ENCODE data around the gene UMODL1. TPM values are rescaled to one million over a fixed set of nuclear protein-coding genes. Genes with fewer than 3 reads are reported as not detected.

Gene UMODL1
- total RNA-seq, 1 experiment from 2014 or later: not detected

GRCh38 chr21:42059141-42059540, 12.0 kb upstream of the UMODL1 start:
- H2AFZ ChIP-seq (ENCODE audit: low read length): no peak overlapping the region
- H4K8ac ChIP-seq (replicated peaks; ENCODE audit: insufficient read length, low read depth, low read length): no peak overlapping the region
- H3K27me3 ChIP-seq (ENCODE audit: insufficient read depth, low read length): no peaks in the 10 kb centered on the region
- Mint-ChIP-seq H3K9me3 (no peaks in the 10 kb centered on the region; a peak in 1 of 5 replicates), H3K4me3 (no peak overlapping the region), H3K27ac (no peak overlapping the region), H3K36me3 (ENCODE audit: insufficient read depth in 1 of 3, low read depth in 3 of 3) (peaks cover 0 to 4% (median 0%) of the 10 kb centered on the region in 3 experiments; a peak in 3 of 7 replicates), H3K27me3 (ENCODE audit: low read depth) (peaks cover 21% of the 10 kb centered on the region), H3K4me1 (peaks cover 41 to 54% of the 10 kb centered on the region in 2 experiments)
- no peak overlapping the region for H3K4ac ChIP-seq (ENCODE audit: low read depth, low read length)
- H3K79me2 ChIP-seq (ENCODE audit: insufficient read depth, low read length): no peaks in the 10 kb centered on the region
- no peak overlapping the region for H2BK15ac ChIP-seq (ENCODE audit: low read depth, low read length)
- H3K14ac ChIP-seq (ENCODE audit: insufficient read depth, low read length): no peak overlapping the region
- no peak overlapping the region for H3K4me2 ChIP-seq (ENCODE audit: insufficient read depth, insufficient read length, low read length)
- WGBS (ENCODE audit: extremely low coverage, insufficient read length, low lambda C conversion rate): no CpG with 5 or more reads among the region's 9 CpGs
- H2BK5ac ChIP-seq (ENCODE audit: insufficient read length, low read length): no peak overlapping the region
- no peaks in the 10 kb centered on the region for H3K79me1 ChIP-seq (ENCODE audit: insufficient read depth, low read depth, low read length, poor library complexity, severe bottlenecking)
- H4K20me1 ChIP-seq (ENCODE audit: control insufficient read depth, insufficient read depth, insufficient read length): no peaks in the 10 kb centered on the region
- H3K23ac ChIP-seq (ENCODE audit: insufficient read length, low read depth, low read length): no peak overlapping the region
- H3K9ac ChIP-seq (ENCODE audit: extremely low read depth, insufficient read length, low read length): no peak overlapping the region
- H4K5ac ChIP-seq (ENCODE audit: insufficient read length, low read depth, low read length): no peak overlapping the region
- H3K23me2 ChIP-seq (ENCODE audit: insufficient read length, low read depth, low read length, poor library complexity, severe bottlenecking): no peaks in the 10 kb centered on the region
- H3K4me1 ChIP-seq (ENCODE audit: insufficient read depth, low read length): peaks cover 3% of the 10 kb centered on the region; the same call in 1 of the 2 replicates
- H3K9me3 ChIP-seq (ENCODE audit: control insufficient read depth, low read depth, low read length): no peaks in the 10 kb centered on the region
- no peak overlapping the region for H3T11ph ChIP-seq (ENCODE audit: low read length)
- no peak overlapping the region for H3K18ac ChIP-seq (ENCODE audit: insufficient read length, low read depth, low read length)
- no peak overlapping the region for H2AK5ac ChIP-seq (ENCODE audit: insufficient read length, low read length)
- no peak overlapping the region for H2BK120ac ChIP-seq (ENCODE audit: low read depth, low read length, poor library complexity, severe bottlenecking)
- H2BK20ac ChIP-seq (ENCODE audit: low read depth, low read length, poor library complexity, severe bottlenecking): no peak overlapping the region
- no peak overlapping the region for H3K27ac ChIP-seq (ENCODE audit: insufficient read length, low read depth, low read length)
- no peak overlapping the region for H3K56ac ChIP-seq (ENCODE audit: insufficient read length, low read depth, low read length)
- no peak overlapping the region for H2BK12ac ChIP-seq (ENCODE audit: insufficient read length, low read depth, low read length)
- TF ChIP-seq, protein P1, sequence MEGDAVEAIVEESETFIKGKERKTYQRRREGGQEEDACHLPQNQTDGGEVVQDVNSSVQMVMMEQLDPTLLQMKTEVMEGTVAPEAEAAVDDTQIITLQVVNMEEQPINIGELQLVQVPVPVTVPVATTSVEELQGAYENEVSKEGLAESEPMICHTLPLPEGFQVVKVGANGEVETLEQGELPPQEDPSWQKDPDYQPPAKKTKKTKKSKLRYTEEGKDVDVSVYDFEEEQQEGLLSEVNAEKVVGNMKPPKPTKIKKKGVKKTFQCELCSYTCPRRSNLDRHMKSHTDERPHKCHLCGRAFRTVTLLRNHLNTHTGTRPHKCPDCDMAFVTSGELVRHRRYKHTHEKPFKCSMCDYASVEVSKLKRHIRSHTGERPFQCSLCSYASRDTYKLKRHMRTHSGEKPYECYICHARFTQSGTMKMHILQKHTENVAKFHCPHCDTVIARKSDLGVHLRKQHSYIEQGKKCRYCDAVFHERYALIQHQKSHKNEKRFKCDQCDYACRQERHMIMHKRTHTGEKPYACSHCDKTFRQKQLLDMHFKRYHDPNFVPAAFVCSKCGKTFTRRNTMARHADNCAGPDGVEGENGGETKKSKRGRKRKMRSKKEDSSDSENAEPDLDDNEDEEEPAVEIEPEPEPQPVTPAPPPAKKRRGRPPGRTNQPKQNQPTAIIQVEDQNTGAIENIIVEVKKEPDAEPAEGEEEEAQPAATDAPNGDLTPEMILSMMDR (conservative IDR thresholded peaks at IDR 0.05): no peak
- DNase-seq: no peak
- H4K91ac ChIP-seq (ENCODE audit: insufficient read length, low read depth, low read length): no peak overlapping the region
